Calu3 (cell line): ENCODE measurements around the gene PEF1. TPM values are rescaled to one million over a fixed set of nuclear protein-coding genes. Genes with fewer than 3 reads are reported as not detected.

ENCODE experiments used
- BruUV-seq: library from RNA; stranded (reverse); fragments of 400-500 nt; replicated peaks from 2 replicates; lab custom pipeline; 2021; lab: Mats Ljungman, UMichigan
- CTCF ChIA-PET: fragments of 300-600 bp; sonication (Branson Sonifier 250); formaldehyde crosslinking; loops from one replicate; lab custom pipeline; 2022; ENCODE audit warnings: antibody characterized with exemption; lab: Charles Lee
- DNase-seq: peaks from one replicate; pipeline ENCODE4 v3.0.0; 2022
- H3K27ac Mint-ChIP-seq: one replicate; pipeline ENCODE4 v1.8.0; 2022; ENCODE audit warnings: mixed read lengths; ENCODE audit not compliant: unreplicated experiment
- H3K27me3 Mint-ChIP-seq: one replicate; pipeline ENCODE4 v1.8.0; 2022; ENCODE audit warnings: mixed read lengths; ENCODE audit not compliant: unreplicated experiment
- H3K36me3 Mint-ChIP-seq: one replicate; pipeline ENCODE4 v1.8.0; 2022; ENCODE audit warnings: mild to moderate bottlenecking, moderate library complexity, mixed read lengths; ENCODE audit not compliant: insufficient read depth, unreplicated experiment
- H3K4me1 Mint-ChIP-seq: one replicate; pipeline ENCODE4 v1.8.0; 2022; ENCODE audit warnings: mild to moderate bottlenecking, low read depth, mixed read lengths; ENCODE audit not compliant: unreplicated experiment
- H3K4me3 Mint-ChIP-seq: one replicate; pipeline ENCODE4 v1.8.0; 2022; ENCODE audit warnings: mild to moderate bottlenecking, low read depth, moderate library complexity, mixed read lengths; ENCODE audit not compliant: unreplicated experiment
- H3K9me3 Mint-ChIP-seq: one replicate; pipeline ENCODE4 v1.8.0; 2022; ENCODE audit warnings: low read depth, mixed read lengths; ENCODE audit not compliant: unreplicated experiment
- intact Hi-C: fragments of 100-400 bp; cut with micrococcal nuclease; formaldehyde crosslinking; loops from one replicate; pipeline ENCODE4 v1.10.0; 2022; ENCODE audit not compliant: unreplicated experiment
- total RNA-seq: library from RNA; stranded (reverse); gene quantifications from 2 replicates; pipeline ENCODE4 v1.2.3, GENCODE V29; 2022
- TF ChIP-seq, protein P1 (sequence below): fragments of 200-600 bp; IDR thresholded peaks from one replicate; pipeline ENCODE4 v1.8.0; 2022; ENCODE audit warnings: antibody characterized with exemption; ENCODE audit not compliant: unreplicated experiment

Gene PEF1
- total RNA-seq, 1 experiment from 2014 or later = 61.5 TPM

DNA sequence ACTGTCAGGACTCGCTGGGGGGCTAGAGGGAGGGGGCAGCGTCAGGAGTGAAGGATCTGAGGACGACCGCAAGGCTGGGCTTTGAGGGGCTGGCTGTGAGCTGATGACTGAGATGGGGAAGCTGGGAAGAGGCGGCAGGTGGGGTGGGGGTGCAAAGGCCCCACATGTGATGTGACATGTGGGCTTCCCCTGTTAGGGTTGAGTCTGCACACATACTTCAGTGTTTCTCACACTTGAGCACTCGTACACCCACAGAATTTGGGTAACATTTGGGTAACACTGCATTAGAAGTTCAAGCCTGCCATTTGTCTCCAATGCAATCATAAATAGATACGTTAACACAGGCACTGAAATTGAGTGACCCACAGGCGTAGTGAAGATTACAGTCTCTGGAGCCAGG is 42.9 kb upstream of the PEF1 start:
- Mint-ChIP-seq H3K27me3 (peaks cover 34% of the 10 kb centered on the region), H3K4me1 (peaks cover 19% of the 10 kb centered on the region), H3K4me3 (no peak overlapping the region), H3K27ac (no peak overlapping the region), H3K36me3 (peaks cover 9% of the 10 kb centered on the region), H3K9me3 (no peaks in the 10 kb centered on the region)
- CTCF ChIA-PET = no interaction called here
- TF ChIP-seq, protein P1, sequence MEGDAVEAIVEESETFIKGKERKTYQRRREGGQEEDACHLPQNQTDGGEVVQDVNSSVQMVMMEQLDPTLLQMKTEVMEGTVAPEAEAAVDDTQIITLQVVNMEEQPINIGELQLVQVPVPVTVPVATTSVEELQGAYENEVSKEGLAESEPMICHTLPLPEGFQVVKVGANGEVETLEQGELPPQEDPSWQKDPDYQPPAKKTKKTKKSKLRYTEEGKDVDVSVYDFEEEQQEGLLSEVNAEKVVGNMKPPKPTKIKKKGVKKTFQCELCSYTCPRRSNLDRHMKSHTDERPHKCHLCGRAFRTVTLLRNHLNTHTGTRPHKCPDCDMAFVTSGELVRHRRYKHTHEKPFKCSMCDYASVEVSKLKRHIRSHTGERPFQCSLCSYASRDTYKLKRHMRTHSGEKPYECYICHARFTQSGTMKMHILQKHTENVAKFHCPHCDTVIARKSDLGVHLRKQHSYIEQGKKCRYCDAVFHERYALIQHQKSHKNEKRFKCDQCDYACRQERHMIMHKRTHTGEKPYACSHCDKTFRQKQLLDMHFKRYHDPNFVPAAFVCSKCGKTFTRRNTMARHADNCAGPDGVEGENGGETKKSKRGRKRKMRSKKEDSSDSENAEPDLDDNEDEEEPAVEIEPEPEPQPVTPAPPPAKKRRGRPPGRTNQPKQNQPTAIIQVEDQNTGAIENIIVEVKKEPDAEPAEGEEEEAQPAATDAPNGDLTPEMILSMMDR = no peak
- no peak for DNase-seq
- BruUV-seq = no TSS peak
- intact Hi-C loops = no loop called here

DNA sequence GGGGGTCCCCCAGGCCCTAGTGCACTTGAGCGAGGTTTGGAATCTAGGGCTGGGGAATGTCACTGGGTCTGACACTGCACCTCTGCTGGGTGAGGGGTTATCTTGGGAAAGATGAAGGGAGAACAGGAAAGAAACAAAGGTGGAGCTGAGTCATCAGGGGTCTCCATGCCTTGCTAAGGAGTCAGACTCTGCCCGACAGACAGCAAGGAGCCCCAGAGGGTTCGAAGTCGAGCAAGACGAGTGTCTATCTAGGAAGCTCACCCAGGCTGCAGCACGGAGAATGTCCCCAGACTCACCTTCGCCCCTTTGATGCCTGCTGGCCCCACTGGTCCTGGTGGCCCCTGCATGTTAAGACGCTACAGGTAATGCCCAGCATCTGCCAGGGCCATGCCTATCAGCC is 41.1 kb upstream of the PEF1 start:
- Mint-ChIP-seq H3K36me3 (peaks cover 9% of the 10 kb centered on the region), H3K27ac (no peak overlapping the region), H3K9me3 (no peaks in the 10 kb centered on the region)

DNA sequence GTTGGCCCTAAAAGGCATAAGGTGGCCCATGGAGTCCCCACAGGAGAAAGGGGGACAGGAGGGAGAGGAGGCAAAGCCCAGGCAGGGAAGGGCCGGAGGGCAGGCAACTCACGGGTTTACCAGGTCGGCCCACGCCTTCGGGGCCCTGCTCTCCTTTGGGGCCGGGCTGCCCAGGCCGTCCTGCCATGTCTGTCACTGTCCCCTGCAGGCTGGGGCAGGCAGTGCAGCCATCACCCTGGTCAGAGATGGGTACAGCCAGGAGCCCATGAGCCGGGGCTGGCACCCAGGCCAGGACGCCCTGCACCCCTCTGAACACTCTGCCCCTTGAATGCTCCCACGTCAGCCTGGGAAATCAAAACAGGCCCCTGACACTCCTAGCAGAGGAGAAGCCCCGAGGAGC is 39.3 kb upstream of the PEF1 start:
- no TSS peak for BruUV-seq
- intact Hi-C loops = no loop called here
- H3K9me3 Mint-ChIP-seq = no peaks in the 10 kb centered on the region
- H3K27me3 Mint-ChIP-seq = peaks cover 67% of the 10 kb centered on the region
- H3K4me3 Mint-ChIP-seq = no peak overlapping the region
- DNase-seq = peak; percentile 46
- CTCF ChIA-PET = no interaction called here
- H3K27ac Mint-ChIP-seq = no peak overlapping the region
- TF ChIP-seq, protein P1 = peak; percentile 46
- H3K36me3 Mint-ChIP-seq = no peaks in the 10 kb centered on the region
- peaks cover 7% of the 10 kb centered on the region for H3K4me1 Mint-ChIP-seq

More for the DNA sequence above, 41.1 kb upstream of the PEF1 start:
- Mint-ChIP-seq H3K4me3 (no peak overlapping the region), H3K27me3 (peaks cover 49% of the 10 kb centered on the region), H3K4me1 (peaks cover 19% of the 10 kb centered on the region)
- intact Hi-C loops = no loop called here
- TF ChIP-seq, protein P1 = no peak
- BruUV-seq = no TSS peak
- CTCF ChIA-PET = no interaction called here
- DNase-seq = no peak

DNA sequence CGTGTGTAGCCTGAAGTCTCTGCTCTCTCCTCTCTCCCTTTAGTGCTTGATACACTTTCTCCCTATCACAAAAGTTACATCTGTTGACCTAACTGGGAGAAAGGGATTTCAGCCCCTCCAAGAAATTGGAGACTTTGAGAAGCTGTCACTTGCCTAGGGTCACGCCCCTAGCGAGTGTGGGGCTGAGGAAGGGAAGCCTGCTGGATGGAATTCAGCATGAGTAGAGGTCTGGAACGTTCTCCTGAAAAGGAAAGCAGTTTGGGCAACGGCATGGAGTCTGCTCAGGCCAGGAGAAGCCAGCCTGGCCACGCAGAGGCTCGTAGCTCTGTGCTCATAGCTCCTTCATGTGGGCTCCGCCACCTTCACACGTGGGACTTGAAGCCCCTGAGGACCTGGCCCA is 36.7 kb upstream of the PEF1 start:
- Mint-ChIP-seq H3K27me3 (peaks cover 82% of the 10 kb centered on the region), H3K9me3 (no peaks in the 10 kb centered on the region), H3K36me3 (no peaks in the 10 kb centered on the region), H3K4me1 (no peaks in the 10 kb centered on the region), H3K4me3 (no peak overlapping the region), H3K27ac (no peak overlapping the region)
- no peak for DNase-seq
- intact Hi-C loops = no loop called here
- BruUV-seq = no TSS peak
- TF ChIP-seq, protein P1 = no peak
- CTCF ChIA-PET = no interaction called here
